T-helper 2 cell treated with Interferon-gamma antibody and Interleukin-4, amounts not matched to agents 100 ng/mL and 5 ng/mL, for 36 hours (primary cell): ENCODE results near the gene PDE4D. TPM values are rescaled to one million over a fixed set of nuclear protein-coding genes. Genes with fewer than 3 reads are reported as not detected.

Source experiments
- intact Hi-C: fragments of 100-400 bp; cut with micrococcal nuclease; formaldehyde crosslinking; loops from one replicate; pipeline ENCODE4 v1.15.1; 2023
- total RNA-seq: library from RNA; stranded (reverse); gene quantifications from 2 replicates; pipeline ENCODE4 v1.2.3, GENCODE V29; 2022

The PDE4D gene
- total RNA-seq, 1 donor from 2014 or later: 60.2 TPM

- intact Hi-C loops: loop anchor here (1.0 kb wide), 5 partner anchors 29 to 76 kb away; no protein-coding TSS in a partner anchor
Observed at GRCh38 chr5:59098743-59099142, 794.8 kb downstream of the PDE4D start.

GRCh38 chr5:59097712-59098111 is 795.8 kb downstream of the PDE4D start:
- intact Hi-C loops: no loop called here

- intact Hi-C loops: no loop called here
Observed at GRCh38 chr5:59097116-59097515, 796.4 kb downstream of the PDE4D start.

GRCh38 chr5:59095480-59095879 is 798.0 kb downstream of the PDE4D start:
- intact Hi-C loops: no loop called here

- intact Hi-C loops: no loop called here
Observed at GRCh38 chr5:59094864-59095263, 798.7 kb downstream of the PDE4D start.

GRCh38 chr5:59093329-59093728 is 800.2 kb downstream of the PDE4D start:
- intact Hi-C loops: loop anchor here (1.0 kb wide), 1 partner anchor 54 kb away; no protein-coding TSS in a partner anchor

GRCh38 chr5:59092758-59093157 is 800.8 kb downstream of the PDE4D start:
- intact Hi-C loops: loop anchor here (1.0 kb wide), 1 partner anchor 53 kb away; no protein-coding TSS in a partner anchor

GRCh38 chr5:59091965-59092364 is 801.6 kb downstream of the PDE4D start:
- intact Hi-C loops: no loop called here

GRCh38 chr5:59090323-59090722 is 803.2 kb downstream of the PDE4D start:
- intact Hi-C loops: no loop called here

- intact Hi-C loops: no loop called here
Observed at GRCh38 chr5:59089767-59090166, 803.8 kb downstream of the PDE4D start.

- intact Hi-C loops: no loop called here
Observed at GRCh38 chr5:59088546-59088945, 805.0 kb downstream of the PDE4D start.

GRCh38 chr5:59086024-59086423 is 807.5 kb downstream of the PDE4D start:
- intact Hi-C loops: no loop called here

GRCh38 chr5:59081693-59082092 is 811.8 kb downstream of the PDE4D start:
- intact Hi-C loops: no loop called here

- intact Hi-C loops: no loop called here
Observed at GRCh38 chr5:59079622-59080620, 813.6 kb downstream of the PDE4D start.

GRCh38 chr5:59071755-59072549 is 821.6 kb downstream of the PDE4D start:
- intact Hi-C loops: no loop called here

- intact Hi-C loops: no loop called here
Observed at GRCh38 chr5:59069438-59070079, 824.0 kb downstream of the PDE4D start.

GRCh38 chr5:59067956-59068656 is 825.4 kb downstream of the PDE4D start:
- intact Hi-C loops: no loop called here

- intact Hi-C loops: no loop called here
Observed at GRCh38 chr5:59066367-59067163, 827.0 kb downstream of the PDE4D start.

- intact Hi-C loops: no loop called here
Observed at GRCh38 chr5:59065554-59065953, 828.0 kb downstream of the PDE4D start.

- intact Hi-C loops: no loop called here
Observed at GRCh38 chr5:59064293-59064692, 829.2 kb downstream of the PDE4D start.
